Measurements from ENCODE around the gene SGCD. TPM values are rescaled to one million over a fixed set of nuclear protein-coding genes. Genes with fewer than 3 reads are reported as not detected.

Gene SGCD
- total and polyA plus RNA-seq, 4 donors: 0.79 to 20.9 (median 6.0) TPM

GRCh38 chr5:156351423-156351822 is 24.5 kb downstream of the SGCD start:
- ATAC-seq (ENCODE audit: insufficient read depth, low FRiP score) (no peak), DNase-seq (no peak)
- no peak for TF ChIP-seq CTCF (IDR thresholded peaks at IDR 0.05; ENCODE audit: control extremely low read depth, extremely low read depth)
- WGBS, 2 donors: 75 to 80% methylated on average over 4 of the region's 4 CpGs
- H3K27me3 ChIP-seq (ENCODE audit: control insufficient read depth in 3 of 3, insufficient read depth in 3 of 3, low read length in 2 of 3): no peaks in the 10 kb centered on the region
- peaks cover 0 to 9% (median 0%) of the 10 kb centered on the region in 5 donors for H3K4me1 ChIP-seq (ENCODE audit: control insufficient read depth in 5 of 5, insufficient read depth in 5 of 5, low read length in 5 of 5)
- H3K36me3 ChIP-seq (ENCODE audit: control insufficient read depth in 4 of 4, insufficient read depth in 4 of 4, low read length in 4 of 4): peaks cover 0 to 5% (median under 1%) of the 10 kb centered on the region in 4 donors
- no peak overlapping the region for H3K9ac ChIP-seq (ENCODE audit: insufficient read depth in 1 of 2, low read length in 2 of 2)
- no peaks in the 10 kb centered on the region for H3K9me3 ChIP-seq (ENCODE audit: control insufficient read depth in 4 of 4, insufficient read depth in 3 of 4, low read length in 3 of 4)
- H3K4me3 ChIP-seq: no peak overlapping the region
- H3K27ac ChIP-seq (ENCODE audit: low read depth in 1 of 2, low read length in 1 of 2): no peak overlapping the region

- DNase-seq (no peak), ATAC-seq (ENCODE audit: insufficient read depth, low FRiP score) (no peak)
- no peak overlapping the region for H3K4me3 ChIP-seq
- H3K36me3 ChIP-seq (ENCODE audit: control insufficient read depth in 4 of 4, insufficient read depth in 4 of 4, low read length in 4 of 4): no peaks in the 10 kb centered on the region
- no peak overlapping the region for H3K27ac ChIP-seq (ENCODE audit: low read depth in 1 of 2, low read length in 1 of 2)
- peaks cover 0 to 18% (median 0%) of the 10 kb centered on the region in 5 donors for H3K4me1 ChIP-seq (ENCODE audit: control insufficient read depth in 5 of 5, insufficient read depth in 5 of 5, low read length in 5 of 5)
- H3K9me3 ChIP-seq (ENCODE audit: control insufficient read depth in 4 of 4, insufficient read depth in 3 of 4, low read length in 3 of 4): no peaks in the 10 kb centered on the region
- no peaks in the 10 kb centered on the region for H3K27me3 ChIP-seq (ENCODE audit: control insufficient read depth in 3 of 3, insufficient read depth in 3 of 3, low read length in 2 of 3)
- no peak for TF ChIP-seq CTCF (IDR thresholded peaks at IDR 0.05; ENCODE audit: control extremely low read depth, extremely low read depth)
- H3K9ac ChIP-seq (ENCODE audit: insufficient read depth in 1 of 2, low read length in 2 of 2): no peak overlapping the region
Observed at GRCh38 chr5:156354571-156354970, 27.6 kb downstream of the SGCD start.

GRCh38 chr5:156356238-156356637 is 29.3 kb downstream of the SGCD start:
- H3K9me3 ChIP-seq (ENCODE audit: control insufficient read depth in 4 of 4, insufficient read depth in 3 of 4, low read length in 3 of 4): peaks cover 0 to 3% (median 0%) of the 10 kb centered on the region in 4 donors
- no peak overlapping the region for H3K9ac ChIP-seq (ENCODE audit: insufficient read depth in 1 of 2, low read length in 2 of 2)
- 77 to 81% methylated on average over 2 of the region's 2 CpGs for WGBS, 2 donors
- peaks cover 0 to 3% (median 1%) of the 10 kb centered on the region in 4 donors for H3K36me3 ChIP-seq (ENCODE audit: control insufficient read depth in 4 of 4, insufficient read depth in 4 of 4, low read length in 4 of 4)
- H3K27ac ChIP-seq (ENCODE audit: low read depth in 1 of 2, low read length in 1 of 2): no peak overlapping the region
- DNase-seq (no peak), ATAC-seq (ENCODE audit: insufficient read depth, low FRiP score) (no peak)
- H3K4me3 ChIP-seq: no peak overlapping the region
- H3K27me3 ChIP-seq (ENCODE audit: control insufficient read depth in 3 of 3, insufficient read depth in 3 of 3, low read length in 2 of 3): no peaks in the 10 kb centered on the region
- TF ChIP-seq CTCF (IDR thresholded peaks at IDR 0.05; ENCODE audit: control extremely low read depth, extremely low read depth): no peak
- peaks cover 0 to 13% (median 0%) of the 10 kb centered on the region in 5 donors for H3K4me1 ChIP-seq (ENCODE audit: control insufficient read depth in 5 of 5, insufficient read depth in 5 of 5, low read length in 5 of 5)

- TF ChIP-seq CTCF (IDR thresholded peaks at IDR 0.05; ENCODE audit: control extremely low read depth, extremely low read depth): no peak
- 82 to 88% methylated on average over 1 of the region's 1 CpG for WGBS, 2 donors
- ATAC-seq (ENCODE audit: insufficient read depth, low FRiP score): no peak
Observed at GRCh38 chr5:156359476-156359875, 32.5 kb downstream of the SGCD start.

More at GRCh38 chr5:156359476-156359875, 32.5 kb downstream of the SGCD start:
- Histone ChIP-seq H3K9ac (ENCODE audit: insufficient read depth in 1 of 2, low read length in 2 of 2) (no peak overlapping the region), H3K27me3 (ENCODE audit: control insufficient read depth in 3 of 3, insufficient read depth in 3 of 3, low read length in 2 of 3) (no peaks in the 10 kb centered on the region), H3K27ac (ENCODE audit: low read depth in 1 of 2, low read length in 1 of 2) (no peak overlapping the region), H3K4me1 (ENCODE audit: control insufficient read depth in 5 of 5, insufficient read depth in 5 of 5, low read length in 5 of 5) (peaks cover 0 to 13% (median 0%) of the 10 kb centered on the region in 5 donors), H3K36me3 (ENCODE audit: control insufficient read depth in 4 of 4, insufficient read depth in 4 of 4, low read length in 4 of 4) (peaks cover 0 to 3% (median 1%) of the 10 kb centered on the region in 4 donors), H3K4me3 (no peak overlapping the region), H3K9me3 (ENCODE audit: control insufficient read depth in 4 of 4, insufficient read depth in 3 of 4, low read length in 3 of 4) (peaks cover 0 to 3% (median 0%) of the 10 kb centered on the region in 4 donors)
- DNase-seq: no peak
